LHCN-M2 (cell line): ENCODE results near the gene ATXN1. TPM values are rescaled to one million over a fixed set of nuclear protein-coding genes. Genes with fewer than 3 reads are reported as not detected.

Experiments
- DNase-seq: peaks from one replicate; pipeline ENCODE4 v3.0.0-alpha.2; 2012; ENCODE audit warnings: low read depth
- total RNA-seq: library from RNA; depleted of rRNA; stranded (reverse); fragments of >200 nt; gene quantifications from 2 replicates; pipeline ENCODE4 v1.2.3, GENCODE V29; 2014

ATXN1 gene
- total RNA-seq, 1 experiment from 2014 or later, result 9.9 TPM

- DNase-seq, result no peak
Observed at GRCh38 chr6:16578695-16579285, 182.5 kb downstream of the ATXN1 start.

DNA sequence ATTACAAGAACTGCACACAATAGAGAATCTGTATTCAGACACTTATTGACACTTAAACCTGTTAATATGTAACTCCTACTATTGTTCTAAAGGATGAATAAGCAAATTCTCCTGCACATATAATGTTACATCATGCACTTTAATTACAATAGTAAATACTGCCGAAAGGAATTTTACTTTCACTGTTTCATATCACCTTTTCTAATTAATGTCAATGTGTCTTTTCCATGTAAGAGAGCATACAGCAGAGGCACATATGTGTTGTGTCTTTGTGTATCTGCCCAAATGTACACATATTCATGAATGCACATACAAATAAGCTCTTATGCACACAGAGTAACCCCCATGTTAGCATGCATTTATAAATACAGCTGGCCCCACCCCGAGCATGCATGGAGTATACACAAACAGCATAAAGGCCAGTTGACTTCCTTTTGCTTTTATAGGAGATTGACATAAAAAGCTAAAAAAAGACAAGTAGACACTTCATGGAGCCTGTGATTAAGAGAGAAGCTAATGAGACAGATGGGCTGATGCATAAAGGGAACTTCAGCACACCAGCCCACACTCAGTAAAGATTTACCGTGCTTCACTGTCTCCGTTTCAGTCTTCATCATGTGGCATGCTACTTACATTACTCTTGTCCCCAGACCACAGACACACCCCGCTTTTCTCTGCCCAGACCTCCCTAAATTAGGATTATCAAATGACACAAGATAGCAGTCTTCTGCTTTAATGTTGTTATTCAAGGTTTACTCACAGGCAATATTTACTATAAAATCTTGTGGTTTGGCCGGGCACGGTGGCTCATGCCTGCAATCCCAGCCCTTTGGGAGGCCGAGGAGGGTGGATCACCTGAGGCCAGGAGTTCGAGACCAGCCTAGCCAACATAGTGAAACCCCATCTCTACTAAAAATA lies 184.6 kb downstream of the ATXN1 start:
- DNase-seq, result peak; percentile 49

DNA sequence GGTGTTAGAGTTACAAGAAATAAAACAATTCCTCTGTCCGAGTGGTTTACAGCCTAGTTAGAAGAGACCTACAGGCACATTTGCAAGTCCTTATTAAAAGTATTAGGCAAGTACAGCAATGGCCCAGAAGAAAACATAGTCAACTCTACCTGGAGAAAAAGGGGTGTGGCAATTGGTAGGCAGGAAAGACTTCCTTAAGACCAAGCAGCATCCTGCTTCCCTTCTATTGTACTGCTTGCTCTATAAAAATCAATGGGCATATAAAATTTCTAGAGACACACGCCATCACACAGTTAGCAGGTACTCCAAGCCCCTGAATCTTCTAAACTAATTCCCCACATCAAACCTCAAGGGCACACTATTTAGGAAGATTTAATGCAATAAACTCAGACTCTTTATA lies 185.6 kb downstream of the ATXN1 start:
- no peak for DNase-seq

DNA sequence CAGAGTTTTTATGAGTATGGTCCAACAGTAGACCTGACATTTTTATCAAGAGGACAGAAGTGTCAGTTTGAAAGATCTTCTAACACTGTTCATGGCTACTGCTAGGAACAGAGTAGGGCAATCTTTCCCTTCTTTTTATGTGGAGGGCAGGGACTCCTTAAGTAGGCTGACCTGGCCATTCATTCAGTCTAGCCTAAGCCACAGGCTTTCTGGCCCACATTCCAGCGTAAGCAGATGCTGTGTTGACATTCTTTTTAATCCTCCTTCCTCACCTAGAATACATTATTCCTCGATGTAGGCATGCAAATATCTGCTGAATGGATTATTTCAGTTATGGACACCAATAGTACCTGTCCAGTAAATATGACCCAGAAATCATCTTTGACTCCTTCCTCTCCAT lies 188.3 kb downstream of the ATXN1 start:
- no peak for DNase-seq

- DNase-seq, result no peak
Observed at GRCh38 chr6:16572317-16572716, 188.9 kb downstream of the ATXN1 start.

DNA sequence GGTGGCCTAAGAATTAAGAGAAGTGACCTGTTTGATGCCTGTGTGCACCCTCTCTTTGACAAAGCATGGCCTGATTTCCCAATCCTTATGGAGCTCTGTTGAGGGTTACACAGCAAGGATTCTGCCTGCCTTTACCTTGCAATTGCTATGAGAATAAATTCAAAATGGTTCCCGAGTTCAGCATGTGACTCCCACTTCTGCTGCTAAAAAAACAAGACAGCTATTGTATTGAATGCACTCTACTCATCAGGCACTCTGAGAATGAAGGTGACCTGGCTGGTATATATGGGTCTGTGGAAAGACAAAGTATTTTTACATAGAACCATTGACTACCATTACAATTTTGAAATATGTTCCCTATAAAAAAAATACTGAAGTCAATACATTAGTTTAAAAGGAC lies 190.3 kb downstream of the ATXN1 start:
- no peak for DNase-seq

- no peak for DNase-seq
Observed at GRCh38 chr6:16570221-16570553, 191.1 kb downstream of the ATXN1 start.

DNA sequence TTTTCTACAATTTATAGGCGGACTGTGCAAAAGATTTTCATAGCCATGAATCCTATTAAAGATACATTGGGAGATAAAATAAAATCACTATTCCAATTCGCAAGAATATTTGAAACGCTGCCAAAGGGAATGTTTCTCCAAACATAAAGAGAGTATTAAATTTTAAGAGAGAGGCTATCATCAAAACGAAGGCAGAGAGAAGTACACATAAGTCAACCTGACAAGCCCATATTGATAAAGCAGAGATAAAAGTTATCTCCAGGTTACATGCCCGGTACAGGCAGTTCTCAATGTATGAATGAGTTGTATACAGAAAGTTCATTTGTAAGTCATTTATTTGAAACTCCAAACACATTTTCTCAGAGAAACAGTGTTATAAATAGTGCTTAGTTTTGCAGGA lies 193.1 kb downstream of the ATXN1 start:
- DNase-seq, result no peak

GRCh38 chr6:16567071-16567470 lies 194.2 kb downstream of the ATXN1 start:
- DNase-seq, result no peak

DNA sequence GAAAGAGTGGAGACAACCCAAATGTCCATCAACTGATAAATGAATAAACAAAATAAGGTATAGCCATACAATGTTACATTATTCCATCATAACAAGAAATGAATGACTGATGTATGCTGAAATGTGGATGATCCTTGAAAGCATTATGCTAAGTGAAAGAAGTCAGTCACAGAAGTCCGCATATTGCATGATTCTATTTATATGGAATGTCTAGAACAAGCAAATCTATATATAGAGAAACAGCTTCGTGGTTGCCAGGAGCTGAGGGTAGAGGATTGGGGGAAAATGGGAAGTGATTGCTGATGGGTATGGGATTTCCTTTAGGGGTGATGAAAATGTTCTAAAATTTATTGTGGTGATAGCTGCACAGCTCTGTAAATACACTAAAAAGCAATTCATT lies 196.8 kb downstream of the ATXN1 start:
- DNase-seq, result no peak

GRCh38 chr6:16563628-16564240 lies 197.5 kb downstream of the ATXN1 start:
- no peak for DNase-seq

- DNase-seq, result no peak
Observed at GRCh38 chr6:16562498-16562897, 198.8 kb downstream of the ATXN1 start.

- no peak for DNase-seq
Observed at GRCh38 chr6:16559071-16559470, 202.2 kb downstream of the ATXN1 start.

DNA sequence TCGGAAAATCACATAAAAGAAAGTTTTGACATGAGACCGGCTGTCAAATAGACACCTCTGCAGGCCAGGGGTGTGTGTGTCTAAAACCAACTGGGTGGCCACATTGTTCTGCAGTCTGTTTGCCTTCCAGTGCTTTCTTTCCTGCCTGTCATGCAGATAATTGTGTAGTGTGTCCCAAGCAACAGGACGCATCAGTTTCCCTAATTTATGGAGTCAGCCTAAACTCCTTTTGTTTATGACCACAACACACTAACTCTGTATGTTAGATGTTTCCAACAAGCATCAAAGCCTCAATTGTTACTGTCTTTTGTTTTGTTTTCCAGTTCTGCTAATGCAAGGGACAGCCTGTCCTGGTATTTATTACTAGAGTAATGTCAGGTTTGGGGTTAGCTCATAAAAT lies 205.7 kb downstream of the ATXN1 start:
- no peak for DNase-seq

DNA sequence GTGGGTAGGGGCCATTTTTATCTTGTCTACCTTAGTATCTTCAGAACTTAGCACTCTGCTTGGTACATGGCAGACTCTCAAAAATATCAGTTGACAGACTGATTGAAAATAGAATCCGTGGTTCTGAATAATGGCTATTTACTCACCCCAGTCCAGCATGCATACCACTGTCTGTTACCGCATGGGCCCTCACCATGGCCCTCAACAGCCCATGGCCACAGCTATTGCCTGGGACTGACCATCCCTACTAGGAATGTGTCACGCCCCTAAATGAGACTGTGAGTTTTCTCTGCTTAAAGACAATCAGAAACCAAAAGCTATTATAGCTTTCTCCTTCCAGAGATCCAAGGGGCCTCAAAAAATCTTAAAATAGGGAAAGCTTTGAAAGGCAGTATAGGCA lies 207.7 kb downstream of the ATXN1 start:
- no peak for DNase-seq

DNA sequence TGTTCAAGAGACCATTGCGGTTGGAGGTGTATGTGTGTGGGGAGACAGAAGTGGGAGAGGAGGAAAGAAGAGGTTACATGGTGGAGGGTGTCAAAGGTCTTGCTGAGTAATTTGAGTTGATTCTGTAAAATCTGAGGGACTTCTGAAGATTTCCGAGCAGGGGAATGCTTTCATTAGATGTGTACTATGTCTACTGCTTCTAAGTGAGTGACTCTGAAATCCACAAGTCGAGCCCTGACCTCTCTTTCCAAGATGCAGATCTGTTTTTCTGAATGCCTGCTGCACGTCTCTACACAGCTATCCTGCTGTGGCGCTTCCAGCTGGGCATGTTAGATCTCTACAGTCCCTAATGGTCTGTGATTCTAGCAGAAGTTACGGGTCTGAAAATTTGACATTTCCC lies 209.8 kb downstream of the ATXN1 start:
- no peak for DNase-seq

DNA sequence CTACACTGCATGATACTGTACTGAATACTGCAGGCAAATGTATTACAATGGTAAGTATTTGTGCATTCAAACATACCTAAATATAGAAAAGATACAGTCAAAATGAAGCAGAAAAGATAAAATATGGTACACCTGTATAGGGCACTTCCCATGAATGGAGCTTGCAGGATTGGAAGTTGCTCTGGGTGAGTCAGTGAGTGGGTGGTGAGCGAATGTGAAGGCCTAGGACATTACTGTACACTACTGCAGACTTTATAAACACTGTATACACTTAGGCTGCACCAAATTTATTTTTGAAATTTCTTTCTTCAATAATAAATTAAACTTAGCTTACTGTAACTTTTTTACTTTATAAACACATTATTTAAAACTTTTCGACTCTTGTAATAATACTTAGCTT lies 213.1 kb downstream of the ATXN1 start:
- DNase-seq, result no peak

DNA sequence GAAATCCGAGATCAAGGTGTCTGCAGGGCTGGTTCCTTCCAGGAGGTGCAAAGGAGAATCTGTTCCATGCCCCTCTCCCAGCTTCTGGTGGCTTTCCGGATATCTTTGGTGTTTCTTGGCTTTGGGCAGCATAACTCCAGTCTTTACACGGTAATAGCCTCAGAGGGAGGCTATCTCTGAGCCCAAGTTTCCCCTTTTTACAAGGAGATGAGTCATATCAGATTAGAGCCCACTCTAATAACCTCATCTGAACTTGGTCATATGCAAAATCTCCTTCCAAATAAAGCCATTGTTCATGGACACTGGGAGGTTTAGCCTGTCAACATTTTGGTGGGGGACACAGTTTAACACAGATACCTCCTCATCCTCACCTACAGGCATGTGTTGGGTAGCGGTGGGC lies 213.7 kb downstream of the ATXN1 start:
- DNase-seq, result no peak

DNA sequence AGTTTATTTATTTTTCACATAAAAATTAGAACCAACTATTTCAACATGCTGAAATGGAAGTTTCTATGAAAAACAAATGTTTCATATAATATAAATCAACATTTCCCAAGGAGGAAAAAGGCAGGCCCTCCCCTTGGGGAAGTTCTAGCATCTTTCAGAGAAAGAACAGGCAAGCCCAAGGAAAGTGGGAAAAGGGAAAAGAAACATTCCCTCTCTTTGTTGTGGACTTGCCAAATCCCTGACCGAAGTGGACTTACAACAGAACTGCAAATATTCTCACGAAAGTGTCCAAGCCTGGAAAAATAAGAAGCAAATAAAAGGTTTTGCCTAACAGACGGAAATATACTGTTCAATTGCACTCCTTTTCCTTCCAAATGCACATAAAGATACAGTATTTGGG lies 214.4 kb downstream of the ATXN1 start:
- no peak for DNase-seq

DNA sequence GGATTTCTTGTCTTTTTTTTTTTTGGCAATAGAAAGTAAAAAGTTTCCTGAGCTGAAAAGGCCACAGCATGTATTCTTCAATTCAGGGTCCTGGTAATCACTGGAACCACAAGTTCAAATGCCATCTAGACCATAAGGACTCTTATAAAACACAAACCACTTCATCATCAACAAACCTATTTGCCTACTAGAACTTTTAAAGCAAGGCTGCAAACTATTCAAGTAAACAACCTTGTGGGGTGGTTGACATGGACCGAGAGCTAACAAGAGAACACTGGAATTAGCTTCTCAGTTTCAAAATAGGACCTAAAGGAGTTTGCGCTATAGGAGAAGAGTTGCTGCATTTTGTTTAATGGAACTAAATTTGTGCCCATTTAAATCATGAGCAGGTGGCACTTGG lies 215.9 kb downstream of the ATXN1 start:
- no peak for DNase-seq

GRCh38 chr6:16544521-16544920 lies 216.7 kb downstream of the ATXN1 start:
- DNase-seq, result no peak

DNA sequence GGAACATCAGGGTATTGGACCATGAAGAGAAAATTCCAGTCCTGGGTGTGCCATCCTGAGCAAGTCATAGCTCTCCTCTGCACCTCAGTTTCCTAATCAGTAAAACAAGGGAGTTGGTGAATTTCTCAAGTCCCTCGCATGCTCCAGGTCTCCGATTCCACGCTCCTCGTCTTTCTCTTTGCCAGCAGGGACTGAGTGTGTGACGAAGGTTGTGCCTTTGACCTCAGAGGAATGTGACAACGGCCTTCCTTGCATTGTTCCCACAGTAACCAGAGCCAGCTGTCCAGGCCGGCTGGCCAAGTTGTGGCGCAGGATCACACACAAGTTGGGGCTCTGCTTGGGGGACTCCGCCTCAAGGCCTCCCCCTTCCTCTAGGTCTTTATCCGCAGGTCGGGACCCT lies 217.3 kb downstream of the ATXN1 start:
- peak; percentile 67 for DNase-seq

DNA sequence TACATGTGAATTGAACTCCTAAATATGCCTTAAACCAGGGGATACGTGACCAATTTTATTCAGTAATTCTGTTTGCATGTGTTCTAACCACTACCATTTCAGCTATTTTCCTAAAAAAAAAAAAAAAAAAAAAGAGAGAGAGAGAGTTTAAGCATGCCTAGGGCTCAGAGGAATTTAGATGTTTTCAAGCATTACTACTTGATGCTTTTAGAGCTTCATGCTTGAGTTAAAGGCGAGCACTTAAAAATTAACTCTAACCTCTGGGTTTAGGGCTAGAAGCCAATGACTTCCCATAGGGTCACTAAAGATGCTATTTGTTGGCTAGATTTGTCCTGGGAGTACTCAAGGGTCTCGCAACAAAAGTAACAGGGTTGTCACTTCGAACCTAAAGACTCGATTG lies 217.7 kb downstream of the ATXN1 start:
- no peak for DNase-seq
